ENCODE data around the gene GJC2. TPM values are rescaled to one million over a fixed set of nuclear protein-coding genes. Genes with fewer than 3 reads are reported as not detected.

GJC2 gene
- 0.84 TPM for total RNA-seq

DNA sequence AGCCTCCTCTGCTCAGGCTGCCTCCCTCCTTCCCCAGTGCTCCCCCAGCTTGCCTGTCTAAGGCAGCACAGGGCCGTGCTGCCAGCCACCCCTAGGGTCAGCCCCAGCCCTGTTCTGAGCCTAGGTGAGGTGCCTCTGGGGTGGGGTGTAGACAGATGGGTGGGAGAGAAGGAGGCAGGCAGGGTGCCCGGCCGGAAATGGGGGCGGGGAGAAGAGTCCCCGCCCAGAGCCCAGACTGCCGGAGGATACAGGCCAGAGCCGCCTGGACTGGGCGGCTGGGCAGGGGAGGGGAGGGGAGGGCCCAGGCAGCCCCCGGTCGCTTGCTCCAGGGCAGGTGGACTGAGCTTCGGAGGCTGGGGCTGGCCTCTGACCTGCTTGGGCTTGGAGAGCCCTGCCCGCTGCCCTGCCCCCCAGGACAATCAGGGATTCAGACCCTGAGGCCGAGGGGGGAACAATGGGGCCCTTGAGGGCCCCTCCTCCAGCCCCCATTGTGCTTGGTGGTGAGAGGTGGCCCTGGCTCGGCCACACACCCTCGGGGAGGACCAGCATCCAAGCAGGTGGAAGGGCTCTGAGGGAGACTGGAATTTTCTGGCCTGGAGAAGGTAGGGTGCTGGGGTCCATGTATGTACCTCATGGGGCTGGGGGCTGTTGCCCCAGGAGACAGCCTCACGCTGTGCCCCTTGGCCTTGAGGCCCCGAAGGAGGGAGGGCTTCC lies at the start of gene GJC2:
TSS of gene GJC2 (plus strand) at position 525 of the 714 bp plus-strand sequence. CDS start 7,829 bp downstream, outside the sequence.
- H3K4me1 ChIP-seq (ENCODE audit: insufficient read depth, low read length) = peaks cover under 1% of the 10 kb centered on the region
- no peaks in the 10 kb centered on the region for H3K27me3 ChIP-seq (ENCODE audit: insufficient read depth, low read length)
- no peak within 1 kb of the TSS for H3K4me3 ChIP-seq (ENCODE audit: low read length)
- H3K9me3 ChIP-seq (ENCODE audit: low read depth, low read length) = no peaks in the 10 kb centered on the region

DNA sequence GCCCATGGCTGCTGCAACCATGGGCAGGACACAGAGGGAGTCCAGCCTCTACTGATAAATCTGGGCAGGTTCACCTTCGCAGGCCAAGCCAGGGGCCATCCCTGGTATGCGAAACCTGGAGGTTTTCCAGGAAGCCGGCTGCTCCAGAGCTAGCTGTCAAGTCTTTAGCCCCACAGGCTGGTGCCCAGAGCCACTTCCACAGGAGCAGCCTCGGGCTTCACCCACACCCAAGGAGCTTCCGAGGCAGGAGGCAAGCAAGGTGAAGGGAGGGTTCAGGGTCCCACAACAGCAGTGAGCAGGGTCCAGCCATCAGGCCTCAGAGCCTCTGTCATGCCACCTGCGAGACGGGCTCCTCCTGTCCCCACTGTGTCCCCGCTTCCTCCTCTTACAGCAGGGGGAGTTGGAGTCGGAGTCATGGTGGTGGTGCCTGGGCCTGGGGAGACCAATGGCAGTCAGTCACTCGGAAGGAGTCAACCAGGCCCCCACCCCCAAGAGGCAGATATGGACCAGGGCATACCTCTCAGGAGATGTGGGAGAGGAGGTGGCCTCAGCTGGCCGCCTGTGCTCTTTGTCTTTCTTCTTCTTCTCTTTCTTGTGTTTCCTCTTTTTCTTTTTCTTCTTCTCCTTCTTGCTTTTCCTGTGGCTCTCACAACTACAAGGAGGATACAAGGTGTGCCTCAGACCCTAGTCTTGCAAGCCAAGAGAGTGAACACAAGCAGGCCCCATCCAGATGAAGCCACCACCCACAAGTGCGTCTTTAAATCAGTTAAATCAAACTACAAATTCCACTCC lies 48.7 kb upstream of the GJC2 start:
- H3K9me3 ChIP-seq (ENCODE audit: low read depth, low read length) = no peaks in the 10 kb centered on the region
- H3K4me1 ChIP-seq (ENCODE audit: insufficient read depth, low read length) = peaks cover 30% of the 10 kb centered on the region
- no peak overlapping the region for H3K4me3 ChIP-seq (ENCODE audit: low read length)
- H3K27me3 ChIP-seq (ENCODE audit: insufficient read depth, low read length) = no peaks in the 10 kb centered on the region

DNA sequence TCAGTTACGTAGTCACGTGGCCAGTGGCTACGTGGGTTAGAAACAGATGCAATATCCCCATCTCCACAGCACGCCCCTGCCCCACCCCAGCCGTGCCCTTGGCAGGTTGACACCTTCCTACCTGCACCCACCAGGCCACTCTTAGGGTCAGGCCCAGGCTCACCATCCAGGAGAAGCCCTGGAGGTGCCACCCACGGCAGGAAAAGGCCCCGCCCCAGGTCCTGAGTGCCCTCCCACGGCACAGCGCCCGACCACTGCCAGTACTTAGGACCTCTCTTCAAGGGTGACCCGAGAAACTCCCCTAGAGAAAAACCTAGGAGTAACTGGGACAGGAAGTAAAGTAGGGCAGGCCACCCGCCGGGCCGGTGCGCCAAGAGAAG lies 48.1 kb upstream of the GJC2 start:
- Histone ChIP-seq H3K4me3 (ENCODE audit: low read length) (no peak overlapping the region), H3K4me1 (ENCODE audit: insufficient read depth, low read length) (peaks cover 30% of the 10 kb centered on the region), H3K9me3 (ENCODE audit: low read depth, low read length) (no peaks in the 10 kb centered on the region), H3K27me3 (ENCODE audit: insufficient read depth, low read length) (no peaks in the 10 kb centered on the region)

DNA sequence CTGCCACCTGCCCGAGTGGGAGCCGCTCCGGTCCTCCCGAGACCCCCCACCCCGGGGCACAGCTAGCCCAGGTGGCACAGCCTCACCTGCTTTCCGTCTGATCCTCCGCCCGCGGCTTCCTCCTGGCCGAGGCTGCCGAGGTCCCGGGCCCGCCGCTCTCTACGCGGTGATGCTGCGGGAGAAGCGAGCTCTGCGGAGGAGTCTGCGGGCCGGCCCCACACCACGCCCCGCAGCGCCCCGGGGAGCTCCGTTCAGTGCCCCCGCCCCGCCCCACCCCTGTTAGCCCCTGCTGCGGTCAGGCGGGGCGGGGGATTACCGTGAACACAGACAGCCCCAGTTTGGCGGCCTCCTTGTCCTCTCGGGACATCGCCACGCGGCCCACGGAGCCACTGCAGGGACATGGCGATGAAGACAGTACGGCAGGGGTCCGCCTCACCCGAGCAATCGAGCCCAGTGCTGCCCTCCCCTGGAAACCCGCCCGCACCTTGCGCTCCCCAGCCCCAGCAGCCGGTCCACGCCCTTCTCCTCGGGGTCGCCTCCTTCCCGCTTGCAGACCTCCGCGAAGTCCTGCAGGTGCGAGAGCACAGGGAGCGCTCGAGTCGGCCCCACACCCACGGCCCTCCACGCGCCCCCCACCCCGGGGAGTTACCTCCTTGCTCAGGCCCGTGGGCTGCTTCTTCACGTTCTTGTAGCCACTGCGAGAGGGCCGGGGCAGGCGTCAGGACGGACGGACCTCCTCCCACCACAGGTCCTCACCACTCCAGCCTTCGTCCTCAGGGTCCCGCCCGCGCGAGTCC lies 47.5 kb upstream of the GJC2 start:
- Histone ChIP-seq H3K4me1 (ENCODE audit: insufficient read depth, low read length) (peaks cover 30% of the 10 kb centered on the region), H3K4me3 (ENCODE audit: low read length) (peak overlapping the region; percentile 90), H3K27me3 (ENCODE audit: insufficient read depth, low read length) (no peaks in the 10 kb centered on the region), H3K9me3 (ENCODE audit: low read depth, low read length) (no peaks in the 10 kb centered on the region)

DNA sequence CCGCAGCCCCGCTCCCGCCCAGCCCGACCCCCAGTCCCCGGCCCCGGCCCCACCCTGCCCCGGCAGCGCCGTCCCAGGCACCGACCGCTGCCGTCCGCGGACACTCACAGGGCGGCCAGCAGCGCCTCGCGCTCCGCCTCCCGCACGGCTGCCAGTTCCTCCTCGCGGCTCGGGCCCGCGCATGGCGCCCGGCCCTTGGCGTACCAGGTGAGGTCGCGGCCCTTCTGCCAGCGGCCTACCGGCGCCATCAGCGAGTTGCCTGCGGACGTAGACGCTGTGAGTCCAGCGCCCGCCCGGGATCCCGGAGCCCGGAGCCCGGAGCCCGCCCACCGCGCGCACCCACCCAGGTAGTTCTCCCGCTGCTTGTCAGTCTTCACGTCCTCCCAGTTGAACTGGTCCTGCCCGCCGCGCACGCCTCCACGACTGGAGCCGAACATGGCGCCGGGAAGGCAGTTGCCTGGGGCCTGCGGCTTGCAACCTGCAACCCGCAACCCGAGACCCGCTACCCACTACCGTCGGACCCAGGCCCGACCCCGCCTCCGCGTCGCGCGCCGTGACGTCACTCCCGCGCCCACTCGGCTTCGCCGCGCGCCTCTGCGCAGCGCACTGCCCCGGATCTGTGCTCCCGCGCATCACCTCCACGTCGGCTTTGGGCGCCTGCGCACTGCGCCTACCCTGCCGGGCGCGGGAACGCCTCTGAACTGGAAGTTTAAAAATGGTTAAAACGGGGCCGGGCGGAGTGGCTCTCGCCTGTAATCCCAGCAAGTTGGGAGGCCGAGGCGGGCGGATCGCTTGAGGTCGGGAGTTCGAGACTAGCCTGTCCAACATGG lies 46.7 kb upstream of the GJC2 start, which contains the start of gene C1orf35:
TSS of gene C1orf35 (minus strand) at position 535 of the 830 bp plus-strand sequence. CDS start at position 437, 98 bp downstream.
- Histone ChIP-seq H3K4me1 (ENCODE audit: insufficient read depth, low read length) (peaks cover 36% of the 10 kb centered on the region), H3K4me3 (ENCODE audit: low read length) (peak within 1 kb of the TSS; percentile 90), H3K27me3 (ENCODE audit: insufficient read depth, low read length) (no peaks in the 10 kb centered on the region)

DNA sequence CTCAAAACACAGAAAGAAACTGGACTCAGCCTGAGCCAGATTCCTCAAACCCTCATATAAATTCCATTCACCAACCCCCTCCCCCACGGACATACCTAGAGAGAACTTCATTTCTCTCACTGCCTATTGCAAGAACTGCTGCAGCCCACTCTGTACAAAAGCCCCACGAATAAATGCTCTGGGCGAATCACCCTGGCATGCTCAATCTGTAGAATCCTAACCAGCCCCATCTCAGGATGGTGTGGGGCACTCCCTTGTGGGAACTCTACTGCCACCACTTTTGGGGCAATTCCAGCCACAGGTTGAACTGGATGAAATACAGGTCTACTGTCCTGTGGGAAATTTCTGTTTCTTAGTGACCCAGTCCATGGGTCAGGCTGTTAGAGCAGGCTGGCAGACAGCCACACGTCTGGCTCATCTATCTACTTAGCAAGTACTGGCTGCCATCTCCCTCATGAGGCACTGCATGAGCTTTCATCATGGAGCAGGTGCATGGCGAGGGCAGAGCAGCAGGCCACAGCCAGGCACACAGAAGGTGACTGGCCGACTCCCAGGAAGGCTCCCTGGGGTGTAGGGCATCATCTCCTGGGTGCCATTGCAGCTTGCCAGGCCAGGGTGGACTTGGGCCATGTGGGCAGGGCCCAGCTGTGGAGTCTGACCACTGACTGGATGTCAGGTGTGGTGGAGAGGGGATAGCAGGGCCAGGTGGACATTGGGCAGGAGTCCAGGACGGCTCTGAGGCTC lies 45.0 kb upstream of the GJC2 start:
- H3K4me1 ChIP-seq (ENCODE audit: insufficient read depth, low read length) = peaks cover 48% of the 10 kb centered on the region
- H3K27me3 ChIP-seq (ENCODE audit: insufficient read depth, low read length) = no peaks in the 10 kb centered on the region
- H3K4me3 ChIP-seq (ENCODE audit: low read length) = no peak overlapping the region
- no peaks in the 10 kb centered on the region for H3K9me3 ChIP-seq (ENCODE audit: low read depth, low read length)

More for the DNA sequence above, 46.7 kb upstream of the GJC2 start, which contains the start of gene C1orf35:
- H3K9me3 ChIP-seq (ENCODE audit: low read depth, low read length) = no peaks in the 10 kb centered on the region

DNA sequence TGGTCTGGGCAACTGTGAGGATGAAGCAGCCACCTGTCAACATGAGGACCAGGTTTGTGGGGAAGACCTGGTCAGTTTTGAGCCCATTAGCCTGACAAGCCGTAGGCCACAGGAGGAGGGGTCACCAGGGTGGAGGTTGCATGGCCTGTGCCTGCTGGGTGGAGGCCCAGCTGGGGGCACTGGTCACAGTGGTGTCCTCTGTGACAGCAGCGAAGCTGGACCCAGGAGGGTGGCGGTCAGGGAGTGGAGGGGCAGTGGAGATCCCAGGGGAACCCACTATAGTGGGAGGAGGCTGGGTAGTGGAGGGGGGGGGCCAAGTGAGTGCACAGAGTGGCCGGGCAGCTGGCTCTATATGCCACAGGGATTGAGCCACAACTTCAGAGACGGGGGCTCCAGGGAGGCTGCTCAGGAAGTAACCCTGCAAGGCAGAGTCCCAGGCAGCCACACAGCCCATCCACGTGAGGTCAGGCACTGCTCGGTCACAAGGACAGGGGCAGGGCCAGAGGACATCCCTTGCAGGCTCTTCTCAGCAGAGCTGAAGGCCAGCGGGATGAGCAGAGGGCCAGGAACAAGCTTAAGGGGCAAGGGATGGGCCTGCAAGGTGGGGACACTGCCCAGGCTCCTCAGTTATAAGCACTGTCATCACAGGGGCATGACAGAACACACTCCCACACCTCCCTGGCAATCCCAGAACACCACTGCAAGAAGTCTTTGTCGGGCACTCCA lies 44.3 kb upstream of the GJC2 start:
- Histone ChIP-seq H3K4me1 (ENCODE audit: insufficient read depth, low read length) (peaks cover 53% of the 10 kb centered on the region), H3K27me3 (ENCODE audit: insufficient read depth, low read length) (no peaks in the 10 kb centered on the region)

DNA sequence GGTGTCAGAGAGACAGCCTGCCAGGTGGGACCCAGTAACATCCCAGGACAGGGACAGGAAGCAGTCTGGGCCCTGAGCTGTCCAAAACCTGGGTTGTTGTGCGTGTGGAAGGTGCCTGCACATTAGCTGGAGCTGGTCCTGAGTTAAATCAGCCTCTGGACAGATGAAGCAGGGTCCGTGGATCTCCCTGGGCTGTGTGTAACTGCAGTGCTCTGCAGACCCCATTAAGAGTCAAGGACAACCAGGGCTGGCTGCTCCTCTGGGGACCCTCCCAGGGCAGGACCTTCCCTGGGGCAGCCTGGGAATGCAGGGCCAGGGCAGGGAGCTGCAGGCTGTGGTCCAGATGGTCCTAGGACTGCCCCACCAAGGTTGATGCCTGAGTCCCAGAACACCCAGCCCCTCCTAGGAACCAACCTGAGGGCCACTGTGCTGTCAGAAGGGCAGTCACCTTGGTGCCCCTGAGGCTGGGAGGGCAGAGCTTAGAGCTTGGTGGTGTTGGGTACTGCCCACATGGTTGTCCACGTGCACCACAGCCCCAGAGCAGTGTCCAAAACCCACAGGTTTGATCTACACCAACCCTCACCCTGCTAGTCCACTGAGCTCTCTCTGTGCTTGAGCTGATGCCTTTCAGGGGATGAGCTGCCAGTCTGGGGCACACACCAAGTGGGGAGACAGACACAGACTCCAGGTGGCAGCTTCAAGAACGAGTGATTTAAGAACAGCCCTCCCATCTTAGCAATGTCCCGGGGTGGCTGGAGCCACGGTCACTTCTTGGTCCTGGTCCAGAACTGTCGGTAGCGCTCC lies 43.5 kb upstream of the GJC2 start:
- H3K4me3 ChIP-seq (ENCODE audit: low read length) = no peak overlapping the region
- H3K4me1 ChIP-seq (ENCODE audit: insufficient read depth, low read length) = peaks cover 47% of the 10 kb centered on the region
- H3K9me3 ChIP-seq (ENCODE audit: low read depth, low read length) = no peaks in the 10 kb centered on the region
- no peaks in the 10 kb centered on the region for H3K27me3 ChIP-seq (ENCODE audit: insufficient read depth, low read length)

More for the DNA sequence above, 44.3 kb upstream of the GJC2 start:
- H3K9me3 ChIP-seq (ENCODE audit: low read depth, low read length) = no peaks in the 10 kb centered on the region
- H3K4me3 ChIP-seq (ENCODE audit: low read length) = no peak overlapping the region

DNA sequence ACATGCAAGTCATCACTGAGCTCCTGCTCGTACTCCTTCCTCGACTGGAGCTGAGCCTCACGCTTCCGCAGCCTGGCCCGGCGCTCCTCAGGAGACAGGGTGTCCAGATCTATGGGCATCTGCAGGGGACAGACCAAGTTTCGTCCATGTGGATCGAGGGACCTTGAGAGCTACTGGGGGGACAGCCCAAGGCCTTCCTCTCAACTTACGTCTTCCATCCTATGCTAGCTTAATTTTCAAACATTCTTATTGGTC lies 43.0 kb upstream of the GJC2 start:
- H3K27me3 ChIP-seq (ENCODE audit: insufficient read depth, low read length) = no peaks in the 10 kb centered on the region
- H3K4me3 ChIP-seq (ENCODE audit: low read length) = no peak overlapping the region
- H3K4me1 ChIP-seq (ENCODE audit: insufficient read depth, low read length) = peaks cover 41% of the 10 kb centered on the region
- no peaks in the 10 kb centered on the region for H3K9me3 ChIP-seq (ENCODE audit: low read depth, low read length)

DNA sequence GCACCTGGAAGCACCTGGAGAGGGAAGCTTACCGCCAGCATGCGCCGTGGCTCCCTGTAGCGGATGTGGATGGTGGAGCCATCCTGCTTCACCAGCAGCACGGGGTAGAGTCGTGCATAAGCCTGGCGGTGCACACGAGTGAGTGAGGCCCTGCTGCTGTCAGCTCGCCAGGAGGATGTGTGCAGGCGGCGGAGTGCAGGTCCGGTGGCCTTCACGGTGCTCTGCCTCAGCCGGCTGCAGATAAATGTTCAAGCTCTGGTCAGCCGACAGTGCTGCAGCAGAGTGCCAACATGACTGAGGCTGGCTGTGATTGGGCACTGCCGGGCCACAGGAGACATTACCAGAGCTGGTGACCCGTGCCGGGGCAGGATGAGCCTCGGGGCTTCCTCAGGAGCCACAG lies 42.1 kb upstream of the GJC2 start:
- H3K4me1 ChIP-seq (ENCODE audit: insufficient read depth, low read length) = peaks cover 37% of the 10 kb centered on the region
- H3K27me3 ChIP-seq (ENCODE audit: insufficient read depth, low read length) = no peaks in the 10 kb centered on the region
- no peak overlapping the region for H3K4me3 ChIP-seq (ENCODE audit: low read length)
- no peaks in the 10 kb centered on the region for H3K9me3 ChIP-seq (ENCODE audit: low read depth, low read length)

DNA sequence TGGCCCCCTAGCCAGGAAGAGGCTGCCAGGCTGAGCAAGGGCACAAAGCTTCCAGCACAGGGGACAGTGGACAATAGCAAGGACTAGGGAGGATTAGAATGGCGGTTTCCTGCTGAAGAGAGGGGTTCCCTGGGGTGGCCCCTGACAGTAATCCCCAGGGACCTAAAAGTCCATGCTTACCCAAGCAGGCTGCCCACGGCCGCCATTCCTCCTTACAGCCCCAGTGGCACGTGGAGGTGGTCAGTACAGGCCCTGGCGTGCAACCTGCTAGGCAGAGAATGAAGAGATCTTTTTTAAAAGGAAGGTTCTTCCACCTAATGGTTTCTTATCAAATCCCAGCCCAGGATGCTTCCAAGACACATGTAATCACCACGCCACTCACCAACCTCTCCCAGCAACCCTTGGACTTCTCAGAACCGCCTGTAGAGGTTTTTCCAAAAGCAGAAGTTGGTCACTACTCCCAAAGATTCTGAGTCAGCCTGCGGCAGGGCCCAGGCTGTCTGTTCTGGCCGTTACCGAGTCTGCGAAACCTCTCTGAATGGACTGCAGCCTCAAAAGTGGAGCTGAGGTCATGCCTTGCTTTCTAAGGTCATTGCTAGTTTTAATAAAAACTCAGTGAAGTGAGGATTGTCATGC lies 41.6 kb upstream of the GJC2 start:
- Histone ChIP-seq H3K27me3 (ENCODE audit: insufficient read depth, low read length) (no peaks in the 10 kb centered on the region), H3K4me1 (ENCODE audit: insufficient read depth, low read length) (peaks cover 37% of the 10 kb centered on the region), H3K9me3 (ENCODE audit: low read depth, low read length) (no peaks in the 10 kb centered on the region), H3K4me3 (ENCODE audit: low read length) (peak overlapping the region; percentile 63)

DNA sequence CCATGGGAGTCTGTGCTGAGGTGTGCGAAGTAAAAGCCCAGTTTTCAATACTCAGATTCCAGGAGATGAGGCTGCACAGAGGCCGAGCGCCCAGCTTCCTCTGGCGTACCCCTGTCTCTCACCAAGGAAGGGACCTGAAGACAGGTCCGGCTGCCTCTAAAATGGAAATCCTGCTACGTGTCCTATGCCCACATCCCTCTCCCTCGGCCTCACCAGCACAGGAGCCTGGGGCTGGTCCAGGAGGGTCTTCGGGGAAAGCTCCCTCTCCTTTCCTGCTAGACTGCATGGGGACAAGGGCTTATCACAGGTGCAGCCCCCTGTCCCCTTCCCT lies 41.0 kb upstream of the GJC2 start:
- Histone ChIP-seq H3K9me3 (ENCODE audit: low read depth, low read length) (no peaks in the 10 kb centered on the region), H3K4me3 (ENCODE audit: low read length) (peak overlapping the region; percentile 63), H3K4me1 (ENCODE audit: insufficient read depth, low read length) (peaks cover 33% of the 10 kb centered on the region), H3K27me3 (ENCODE audit: insufficient read depth, low read length) (no peaks in the 10 kb centered on the region)

Data from mononuclear cell (primary cell).